ENCODE measurements around the gene NEK5.
"Not testable (repeated sequence)": the region's sequence is repeated elsewhere in the genome, so short reads cannot be mapped to it uniquely, and the experiment has no call there.

Gene NEK5, protein sequence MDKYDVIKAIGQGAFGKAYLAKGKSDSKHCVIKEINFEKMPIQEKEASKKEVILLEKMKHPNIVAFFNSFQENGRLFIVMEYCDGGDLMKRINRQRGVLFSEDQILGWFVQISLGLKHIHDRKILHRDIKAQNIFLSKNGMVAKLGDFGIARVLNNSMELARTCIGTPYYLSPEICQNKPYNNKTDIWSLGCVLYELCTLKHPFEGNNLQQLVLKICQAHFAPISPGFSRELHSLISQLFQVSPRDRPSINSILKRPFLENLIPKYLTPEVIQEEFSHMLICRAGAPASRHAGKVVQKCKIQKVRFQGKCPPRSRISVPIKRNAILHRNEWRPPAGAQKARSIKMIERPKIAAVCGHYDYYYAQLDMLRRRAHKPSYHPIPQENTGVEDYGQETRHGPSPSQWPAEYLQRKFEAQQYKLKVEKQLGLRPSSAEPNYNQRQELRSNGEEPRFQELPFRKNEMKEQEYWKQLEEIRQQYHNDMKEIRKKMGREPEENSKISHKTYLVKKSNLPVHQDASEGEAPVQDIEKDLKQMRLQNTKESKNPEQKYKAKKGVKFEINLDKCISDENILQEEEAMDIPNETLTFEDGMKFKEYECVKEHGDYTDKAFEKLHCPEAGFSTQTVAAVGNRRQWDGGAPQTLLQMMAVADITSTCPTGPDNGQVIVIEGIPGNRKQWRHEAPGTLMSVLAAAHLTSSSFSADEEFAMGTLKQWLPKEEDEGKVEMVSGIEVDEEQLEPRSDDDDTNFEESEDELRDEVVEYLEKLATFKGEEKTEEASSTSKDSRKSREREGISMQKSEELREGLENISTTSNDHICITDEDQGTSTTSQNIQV

DNA sequence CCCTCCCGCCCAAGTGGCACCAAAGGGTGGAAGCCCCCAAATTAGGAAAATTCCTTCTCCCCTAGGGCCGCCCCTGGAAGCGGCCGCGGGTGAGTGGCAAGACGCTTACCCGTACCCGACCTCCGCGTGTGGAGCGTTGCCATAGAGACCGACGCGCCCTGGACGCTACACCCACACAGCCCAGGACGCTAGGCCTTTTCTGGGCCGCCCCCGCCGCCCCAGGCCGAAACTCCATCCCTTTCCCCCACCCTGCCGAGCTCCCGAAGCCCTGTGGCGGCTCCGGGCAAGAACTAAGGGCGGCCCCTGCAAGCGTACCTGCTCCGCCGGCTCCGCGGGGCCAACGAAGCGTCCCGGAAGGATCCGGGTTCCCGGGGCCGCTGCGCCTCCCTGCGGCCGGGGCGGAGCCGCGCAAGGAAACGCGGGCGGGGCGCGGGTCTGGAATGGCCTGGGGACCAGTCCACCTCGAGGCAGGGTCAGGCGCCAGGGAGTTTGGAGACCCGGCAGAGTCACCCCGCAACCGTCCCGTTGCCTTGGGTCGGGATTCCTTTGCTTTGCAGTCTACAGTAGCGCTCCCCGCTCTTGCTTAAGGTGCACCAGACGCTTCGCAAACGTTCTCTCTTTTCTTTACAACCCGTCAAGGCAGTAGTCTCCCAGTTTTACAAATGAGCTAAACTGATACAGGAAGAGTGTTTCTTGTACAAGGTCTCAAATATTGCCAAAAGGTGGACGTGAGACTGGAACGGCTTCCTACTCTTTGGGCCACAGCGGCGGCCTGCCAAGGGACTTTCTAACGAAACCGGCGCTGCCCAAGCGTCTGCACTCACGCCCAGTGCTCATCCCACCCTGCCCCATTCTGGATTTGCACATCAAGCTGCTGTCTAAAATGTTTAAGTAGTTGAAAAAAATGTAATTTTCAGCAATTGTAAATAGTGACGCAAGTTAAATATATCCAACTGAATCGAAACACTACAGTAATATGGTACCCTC, at the start of gene NEK5:
Gene NEK5, minus strand, starts transcription at position 360 of the 987 bp plus-strand sequence. CDS start 1,591 bp downstream, outside the sequence.
- in situ Hi-C loops (cut with MboI; ENCODE audit: low sequenced_read_pairs), result no loop called here

DNA sequence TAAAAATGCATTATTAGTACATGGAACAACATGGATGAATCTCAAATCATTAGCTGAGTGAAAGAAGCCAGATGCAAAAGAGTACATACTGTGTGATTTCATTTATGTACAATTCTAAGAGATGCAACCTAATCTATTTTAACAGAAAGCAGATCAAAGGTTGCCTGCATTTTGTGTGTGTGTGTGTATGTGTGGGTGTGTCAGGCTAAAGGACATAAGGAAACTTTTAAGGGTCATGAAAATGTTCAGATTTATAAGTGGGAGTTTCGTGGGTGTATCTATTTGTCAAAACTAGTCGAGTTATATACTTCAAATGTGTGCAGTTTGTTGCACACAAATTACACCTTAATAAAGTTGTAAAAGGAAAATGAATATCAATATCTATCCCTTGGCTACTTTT, 48.4 kb upstream of the NEK5 start:
- in situ Hi-C loops (cut with MboI; ENCODE audit: low sequenced_read_pairs), result no loop called here

DNA sequence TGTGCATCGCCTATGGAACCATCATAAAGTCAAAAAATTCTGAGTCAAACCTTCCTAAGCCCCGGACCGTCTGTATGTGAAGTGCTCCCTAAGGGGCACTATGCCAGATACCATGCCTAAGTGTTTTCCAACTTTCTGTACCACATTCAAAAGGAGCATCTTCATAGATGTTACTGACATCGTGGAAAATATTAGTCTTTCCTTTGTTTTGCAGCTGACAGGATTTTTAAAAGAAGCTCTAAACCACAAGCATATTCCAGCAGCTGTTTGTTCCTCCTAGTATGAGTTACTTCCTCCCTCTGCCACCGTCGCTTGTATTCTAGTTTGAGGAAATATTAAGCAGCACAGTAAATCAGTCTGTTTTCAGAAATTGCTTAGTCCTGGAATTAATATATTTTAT, 45.1 kb upstream of the NEK5 start:
- in situ Hi-C loops (cut with MboI; ENCODE audit: low sequenced_read_pairs), result not testable (repeated sequence)

DNA sequence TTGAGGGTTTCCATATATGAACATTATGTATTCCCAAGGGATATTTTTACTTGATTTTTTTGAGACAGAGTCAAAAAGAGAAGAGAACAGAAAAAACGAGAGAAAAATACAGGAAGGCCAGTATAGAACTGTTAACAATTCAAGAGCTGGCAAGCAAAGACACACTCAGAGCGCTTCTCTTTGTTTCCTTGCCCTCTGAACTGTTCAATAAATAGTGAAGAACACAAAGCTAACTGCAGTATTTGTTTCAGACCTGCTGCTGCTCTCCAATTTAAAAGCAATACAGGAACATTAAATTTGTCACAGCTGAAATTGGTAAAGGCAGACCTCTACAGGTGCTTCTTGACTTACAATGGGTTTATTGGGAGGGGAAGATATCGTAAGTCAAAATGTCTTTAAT, 44.5 kb upstream of the NEK5 start:
- in situ Hi-C loops (cut with MboI; ENCODE audit: low sequenced_read_pairs), result no loop called here

DNA sequence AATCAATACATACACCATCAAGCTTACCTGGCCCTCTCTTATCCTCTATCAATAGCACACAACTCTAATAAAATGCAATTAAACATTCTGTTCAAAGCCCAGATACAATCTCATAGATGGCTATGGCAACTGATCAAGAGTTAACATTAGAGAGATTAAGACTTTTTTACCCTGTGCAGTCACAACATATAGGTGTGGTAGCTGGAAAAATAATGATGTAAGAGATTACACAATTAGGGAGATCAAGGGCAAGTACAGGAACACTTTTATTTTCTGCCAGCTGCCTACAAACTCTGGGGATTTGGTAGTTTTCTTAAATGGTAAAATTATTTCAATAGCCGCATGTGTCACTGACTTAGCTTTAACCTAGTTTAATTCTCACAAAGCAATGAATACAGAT, 42.8 kb upstream of the NEK5 start:
- in situ Hi-C loops (cut with MboI; ENCODE audit: low sequenced_read_pairs), result not testable (repeated sequence)

DNA sequence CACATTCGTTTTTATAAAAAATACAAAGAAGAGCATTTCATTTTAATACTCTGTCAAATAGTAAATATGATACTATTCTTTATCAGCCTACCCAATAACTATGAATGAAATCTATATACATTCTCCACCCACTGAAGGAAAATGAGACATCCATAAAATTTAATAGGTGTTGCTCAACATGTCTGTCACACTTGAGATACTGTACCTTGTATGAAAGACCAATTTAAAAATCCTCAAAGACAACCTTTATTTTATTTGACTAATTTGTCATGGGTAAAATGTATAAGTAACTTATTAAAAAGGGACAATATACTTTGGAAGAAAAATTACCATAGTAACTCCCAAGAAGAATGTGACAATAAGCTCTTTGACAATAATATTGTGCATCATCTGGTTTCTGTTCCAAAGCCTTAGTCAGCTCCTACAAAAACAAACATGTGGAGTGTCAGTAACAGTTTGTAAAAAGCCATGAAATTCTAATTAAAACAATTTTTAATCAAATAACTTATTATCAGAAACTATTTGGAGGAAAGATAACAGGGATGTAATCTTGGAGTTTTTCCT, 42.0 kb upstream of the NEK5 start:
- in situ Hi-C loops (cut with MboI; ENCODE audit: low sequenced_read_pairs), result not testable (repeated sequence)

DNA sequence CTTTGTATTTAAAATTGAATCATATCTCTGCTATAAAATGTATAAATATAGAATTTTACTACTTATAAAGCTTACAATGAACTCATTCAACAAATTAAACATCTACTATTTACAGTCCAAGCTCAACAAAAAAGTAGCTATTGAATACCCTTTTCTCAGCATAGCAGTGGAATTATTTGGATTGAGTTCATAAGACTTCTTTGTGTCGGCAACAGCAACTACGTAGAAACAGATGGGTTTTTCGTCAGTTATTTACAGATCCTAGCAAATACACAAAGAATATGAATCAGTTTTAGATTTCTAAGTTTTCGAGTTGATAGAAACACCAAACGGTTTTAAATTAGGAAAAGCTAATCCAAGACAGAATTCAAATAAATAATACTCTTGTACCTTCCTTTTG, 41.0 kb upstream of the NEK5 start:
- in situ Hi-C loops (cut with MboI; ENCODE audit: low sequenced_read_pairs), result no loop called here

DNA sequence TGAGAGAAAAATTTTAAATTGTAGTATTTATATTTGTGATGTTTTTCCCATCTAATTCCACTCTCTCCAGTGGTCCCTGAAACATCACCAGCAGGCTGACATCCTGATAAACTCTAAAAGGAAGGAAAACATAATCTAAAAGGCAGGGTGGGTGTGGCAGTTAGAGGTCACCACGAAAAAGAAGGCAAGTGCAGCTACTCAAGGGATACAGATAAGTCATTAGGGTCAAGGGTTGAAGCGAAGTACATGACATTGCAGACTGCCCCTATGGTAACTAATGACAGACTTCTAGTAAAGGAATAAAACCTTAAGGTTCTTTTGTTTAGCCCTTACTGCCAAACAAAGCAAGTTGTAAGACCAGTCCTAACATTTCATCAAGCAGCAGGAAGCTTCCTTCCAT, 36.5 kb upstream of the NEK5 start:
- in situ Hi-C loops (cut with MboI; ENCODE audit: low sequenced_read_pairs), result no loop called here

DNA sequence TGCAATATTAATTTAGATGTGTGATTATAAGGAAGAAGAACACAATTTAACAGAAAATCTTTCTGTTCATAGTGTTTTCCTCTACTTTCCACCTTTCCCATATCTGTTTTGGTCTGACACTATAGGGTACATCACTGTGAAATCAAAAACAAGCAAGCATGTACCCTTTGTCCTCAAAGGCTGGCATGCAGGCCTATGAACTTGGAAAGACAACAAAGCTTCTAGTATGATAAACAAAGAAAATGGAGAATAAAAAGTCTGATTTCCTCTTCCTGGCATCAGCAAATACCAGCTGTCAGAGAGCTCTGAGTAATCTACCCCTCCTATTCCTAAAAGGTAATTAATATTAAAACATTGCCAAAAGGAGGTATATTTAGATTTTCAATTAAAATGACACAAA, 36.1 kb upstream of the NEK5 start:
- in situ Hi-C loops (cut with MboI; ENCODE audit: low sequenced_read_pairs), result no loop called here

DNA sequence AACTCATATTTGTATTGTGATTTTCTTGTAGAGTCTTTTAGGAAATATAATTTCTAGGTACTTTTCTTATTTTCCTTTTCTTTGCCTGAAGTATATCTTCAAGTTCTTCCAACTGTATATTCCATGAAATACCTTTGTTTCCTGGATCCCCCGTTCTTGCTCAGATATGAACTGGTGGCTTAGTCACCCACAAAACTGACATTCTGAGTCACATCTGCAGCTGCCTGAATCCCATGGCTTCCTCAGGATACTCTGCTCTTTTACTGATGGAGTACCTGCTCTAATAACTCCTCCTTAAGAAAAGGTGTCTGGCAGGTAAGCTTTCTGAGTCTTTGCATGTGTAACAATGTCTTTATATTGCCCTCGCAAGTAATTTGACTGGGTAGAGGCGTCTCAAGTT, 35.0 kb upstream of the NEK5 start:
- in situ Hi-C loops (cut with MboI; ENCODE audit: low sequenced_read_pairs), result not testable (repeated sequence)

DNA sequence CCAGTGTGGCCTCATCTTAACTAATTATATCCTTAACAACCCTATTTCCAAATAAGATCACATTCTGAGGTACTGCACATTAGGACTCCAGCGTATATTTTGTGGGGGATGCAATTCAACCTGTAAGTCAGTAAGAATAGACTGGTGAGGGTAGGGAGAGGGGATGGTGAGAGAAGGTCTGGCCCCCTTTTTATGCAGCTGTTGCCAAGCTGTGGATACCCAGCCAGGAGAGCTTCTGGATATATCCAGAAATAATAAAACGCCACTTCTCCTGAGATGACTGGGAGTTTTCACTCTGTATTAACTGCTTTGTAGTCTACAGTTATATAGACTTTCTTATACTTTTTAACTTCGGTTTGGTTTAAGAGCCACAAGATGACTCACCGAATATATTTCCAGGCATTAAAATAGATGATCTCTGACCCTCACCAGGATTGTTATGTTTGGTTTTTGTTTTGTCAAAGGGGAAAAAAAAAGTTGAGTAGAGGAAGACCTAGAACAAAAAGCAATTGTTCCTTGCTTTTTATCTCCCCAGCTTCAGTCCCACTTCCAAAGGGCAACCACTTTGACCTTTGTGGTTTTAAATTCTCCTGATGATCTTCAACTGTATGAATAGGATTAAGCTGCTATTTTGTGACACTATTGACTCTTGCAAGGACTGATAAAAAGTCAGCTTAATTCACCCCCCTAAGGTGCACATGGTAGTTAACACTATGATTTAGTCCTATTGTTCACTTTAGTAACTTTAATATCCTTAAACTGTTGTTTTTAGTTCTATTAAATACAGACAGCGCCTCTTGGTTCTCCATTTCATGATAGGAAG, 33.6 kb upstream of the NEK5 start:
- in situ Hi-C loops (cut with MboI; ENCODE audit: low sequenced_read_pairs), result no loop called here

DNA sequence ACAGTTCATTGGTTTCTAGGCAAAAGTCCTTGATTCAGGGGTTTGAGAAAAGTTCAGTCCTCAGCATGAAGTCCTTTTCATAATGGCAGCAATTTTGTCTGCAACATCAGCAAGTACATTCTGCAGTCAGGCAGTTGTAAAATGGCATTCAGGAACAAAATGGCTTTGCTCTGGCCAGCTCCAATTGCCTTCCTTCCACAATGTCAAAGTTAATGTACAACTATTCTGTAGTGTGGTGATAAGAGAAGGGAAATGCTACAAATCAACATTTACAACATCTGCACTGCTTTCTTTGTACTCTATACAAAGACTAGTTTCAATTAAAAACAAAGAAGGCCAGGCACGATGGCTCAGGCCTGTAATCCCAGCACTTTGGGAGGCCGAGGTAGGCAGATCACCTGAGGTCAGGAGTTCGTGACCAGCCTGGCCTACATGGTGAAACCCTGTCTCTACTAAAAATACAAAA, 32.3 kb upstream of the NEK5 start:
- in situ Hi-C loops (cut with MboI; ENCODE audit: low sequenced_read_pairs), result no loop called here

DNA sequence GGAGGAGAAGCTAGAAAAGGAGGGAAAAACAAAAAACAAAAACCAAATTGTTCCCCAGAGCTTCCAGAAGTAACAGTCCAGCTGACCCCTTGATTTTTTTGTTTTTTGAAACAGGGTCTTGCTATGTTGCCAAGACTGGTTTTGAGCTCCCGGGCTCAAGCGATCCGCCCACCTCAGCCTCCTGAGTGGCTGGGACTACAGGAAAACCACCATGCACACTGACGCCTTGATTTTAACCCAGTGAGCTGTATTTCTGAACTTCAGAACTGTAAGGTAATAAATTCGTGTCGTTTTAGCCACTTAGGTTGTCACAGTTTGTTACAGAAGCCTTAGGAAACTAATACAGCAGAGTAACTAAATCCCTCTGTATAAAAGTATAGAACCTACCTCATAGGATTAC, 31.6 kb upstream of the NEK5 start:
- in situ Hi-C loops (cut with MboI; ENCODE audit: low sequenced_read_pairs), result no loop called here

DNA sequence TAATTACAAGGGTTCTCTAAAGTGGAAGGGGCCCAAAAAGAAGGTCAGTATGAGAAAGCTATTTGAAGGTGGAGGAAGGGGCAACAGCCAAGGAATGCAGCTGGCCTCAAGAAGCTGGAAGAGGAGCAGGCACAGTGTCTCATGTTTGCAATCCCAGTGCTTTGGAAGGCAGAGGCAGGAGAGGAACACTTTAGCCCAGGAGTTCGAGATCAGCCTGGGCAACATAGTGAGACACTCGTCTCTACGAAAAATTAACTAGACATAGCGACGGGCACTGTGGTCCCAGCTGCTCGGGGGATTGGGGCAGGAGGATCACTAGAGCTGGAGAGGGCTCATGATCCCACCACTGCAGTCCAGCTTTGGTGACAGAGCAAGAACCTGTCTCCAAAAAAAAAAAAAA, 31.2 kb upstream of the NEK5 start:
- in situ Hi-C loops (cut with MboI; ENCODE audit: low sequenced_read_pairs), result no loop called here

DNA sequence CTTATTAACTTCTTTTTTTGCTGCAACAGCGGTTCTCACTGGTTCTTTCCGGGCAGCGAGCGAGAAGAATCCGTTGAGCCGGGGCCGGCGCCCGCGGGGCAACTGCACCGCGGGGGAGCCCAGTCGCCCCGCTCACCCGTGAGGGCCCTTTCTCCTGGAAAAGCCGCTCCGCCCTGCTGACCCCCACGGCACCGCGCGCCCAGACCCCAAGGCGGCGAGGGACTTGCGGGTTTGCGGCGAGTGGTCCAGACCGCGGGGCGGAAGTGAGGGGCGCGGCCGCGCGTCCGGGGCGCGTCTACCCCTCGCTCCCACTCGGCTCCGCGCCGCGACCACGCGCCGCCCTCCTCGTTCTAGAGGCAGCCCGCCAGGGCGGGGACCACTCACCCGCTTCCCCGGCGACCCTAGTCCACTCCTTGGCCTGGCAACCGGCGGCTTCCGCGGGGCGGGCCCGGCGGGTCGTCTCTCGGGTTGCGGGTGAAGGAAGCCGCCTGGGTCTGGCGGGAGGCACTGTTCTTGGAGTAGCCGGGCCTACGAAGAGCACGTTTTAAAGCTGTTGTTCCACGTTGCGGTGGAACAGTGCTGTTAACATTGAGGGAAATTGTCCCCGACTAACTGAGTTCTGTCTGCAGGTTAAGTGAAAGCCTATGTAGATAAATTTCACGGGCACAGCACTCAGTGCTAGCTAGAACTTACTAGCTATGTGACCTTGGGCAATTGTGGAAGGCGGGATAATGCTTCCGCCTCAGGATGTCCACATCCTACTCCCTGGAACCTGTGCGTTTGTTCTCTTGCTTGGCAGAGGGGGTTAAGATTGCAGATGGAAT, 30.5 kb upstream of the NEK5 start, which contains the start of gene NEK3:
Gene NEK3, minus strand, starts transcription at position 439 of the 824 bp plus-strand sequence. CDS start 3,406 bp downstream, outside the sequence.
- in situ Hi-C loops (cut with MboI; ENCODE audit: low sequenced_read_pairs), result no loop called here

DNA sequence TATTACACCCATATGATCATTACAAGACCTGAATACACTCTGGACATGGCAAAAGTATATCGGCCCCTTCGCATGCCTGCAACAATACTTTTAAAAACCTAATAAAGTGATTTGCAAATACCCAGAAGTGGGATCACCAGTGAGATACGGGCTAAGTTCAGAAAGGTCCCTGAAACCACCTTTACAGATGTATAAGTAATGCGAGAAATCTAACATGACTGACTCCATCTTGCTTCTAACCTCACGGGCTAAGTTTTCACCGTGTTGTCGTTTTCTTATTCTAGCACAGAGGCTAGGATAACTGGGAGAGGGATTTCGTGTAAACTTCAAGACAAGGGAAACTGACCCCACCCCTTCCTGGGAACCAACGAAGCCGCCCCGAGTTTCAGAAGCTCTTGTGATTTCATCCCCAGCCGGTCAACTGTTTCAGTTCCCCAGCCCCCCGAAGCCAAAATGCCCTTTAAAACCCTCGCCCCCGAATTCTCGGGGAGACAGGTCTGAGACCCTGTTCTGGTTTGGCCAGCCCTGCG, 29.8 kb upstream of the NEK5 start:
- in situ Hi-C loops (cut with MboI; ENCODE audit: low sequenced_read_pairs), result no loop called here

DNA sequence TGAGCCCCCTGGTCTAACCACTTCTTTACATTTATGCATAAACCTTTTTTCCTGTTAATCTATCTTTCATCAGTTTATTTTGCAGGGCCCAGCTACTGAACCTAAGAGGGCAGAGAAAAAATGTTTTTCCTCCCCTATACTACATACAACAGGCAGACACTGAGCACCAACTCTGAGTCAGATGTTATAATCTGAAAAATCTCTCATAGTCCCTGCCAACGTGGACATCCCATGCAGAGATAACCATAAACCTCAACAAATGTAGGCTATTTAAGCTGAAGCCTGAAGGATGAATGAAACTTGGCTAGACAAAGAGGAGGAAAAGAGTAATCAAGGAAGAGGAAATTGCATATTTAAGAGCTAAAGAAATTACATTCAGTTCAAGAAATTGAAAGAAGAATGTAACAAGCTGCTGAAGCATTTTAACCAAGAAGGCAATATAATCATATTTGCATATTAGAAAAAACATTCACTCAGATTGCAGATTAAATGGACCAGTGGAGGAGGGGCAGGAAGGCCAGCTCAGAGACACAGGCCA, 27.9 kb upstream of the NEK5 start:
- in situ Hi-C loops (cut with MboI; ENCODE audit: low sequenced_read_pairs), result no loop called here

DNA sequence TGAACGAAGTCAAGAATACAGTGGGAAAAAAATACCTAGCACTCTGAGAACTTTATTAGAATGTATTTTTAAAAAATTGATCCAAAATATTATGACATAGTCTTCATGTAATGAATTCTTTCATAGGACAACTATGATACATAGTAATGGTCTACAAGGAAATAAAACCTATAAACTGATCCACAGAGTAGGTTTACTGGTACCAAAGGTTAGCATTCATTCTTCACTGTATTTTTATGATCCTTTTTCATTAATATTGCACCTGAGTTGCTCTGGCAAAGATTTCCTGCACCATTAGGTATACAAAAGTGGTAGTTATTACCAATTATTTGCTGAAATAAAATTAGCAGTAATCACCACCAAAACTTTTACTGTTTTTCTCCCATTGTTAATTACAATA, 26.3 kb upstream of the NEK5 start:
- in situ Hi-C loops (cut with MboI; ENCODE audit: low sequenced_read_pairs), result no loop called here
